A549 (cell line): Measurements from ENCODE around the gene MACF1.

Source experiments
- POLR2A ChIP-seq: IDR thresholded peaks from 2 replicates; pipeline ENCODE4 v1.6.1; 2012; ENCODE audit warnings: mild to moderate bottlenecking, low read length
- RAD21 ChIP-seq, 2 experiments: fragments of >200 bp in 1 of 2; sonication (Bioruptor Twin) in 1 of 2; formaldehyde crosslinking in 1 of 2; IDR thresholded peaks in 1 of 2; conservative IDR thresholded peaks in 1 of 2; 2 replicates in 1 of 2; 3 replicates in 1 of 2; pipeline ENCODE4 v1.6.1; 2012 to 2018; ENCODE audit warnings: inconsistent platforms in 1 of 2
- RNF2 ChIP-seq: fragments of 200-600 bp; sonication (generic); IDR thresholded peaks from 2 replicates; pipeline ENCODE4 v1.6.1; 2016; ENCODE audit warnings: low read depth, mild to moderate bottlenecking, antibody characterized with exemption, moderate library complexity, borderline replicate concordance
- SREBF2 ChIP-seq: fragments of 450-650 bp; IDR thresholded peaks from 2 replicates; pipeline ENCODE4 v1.6.1; 2014; ENCODE audit warnings: mild to moderate bottlenecking, moderate library complexity
- TF ChIP-seq, protein P1 (sequence below): fragments of >200 bp; sonication (Bioruptor Twin); formaldehyde crosslinking; IDR thresholded peaks from 3 replicates; pipeline ENCODE4 v1.5.1; 2016

- no peak for TF ChIP-seq POLR2A
- TF ChIP-seq RNF2 = no peak
- TF ChIP-seq, protein P1, sequence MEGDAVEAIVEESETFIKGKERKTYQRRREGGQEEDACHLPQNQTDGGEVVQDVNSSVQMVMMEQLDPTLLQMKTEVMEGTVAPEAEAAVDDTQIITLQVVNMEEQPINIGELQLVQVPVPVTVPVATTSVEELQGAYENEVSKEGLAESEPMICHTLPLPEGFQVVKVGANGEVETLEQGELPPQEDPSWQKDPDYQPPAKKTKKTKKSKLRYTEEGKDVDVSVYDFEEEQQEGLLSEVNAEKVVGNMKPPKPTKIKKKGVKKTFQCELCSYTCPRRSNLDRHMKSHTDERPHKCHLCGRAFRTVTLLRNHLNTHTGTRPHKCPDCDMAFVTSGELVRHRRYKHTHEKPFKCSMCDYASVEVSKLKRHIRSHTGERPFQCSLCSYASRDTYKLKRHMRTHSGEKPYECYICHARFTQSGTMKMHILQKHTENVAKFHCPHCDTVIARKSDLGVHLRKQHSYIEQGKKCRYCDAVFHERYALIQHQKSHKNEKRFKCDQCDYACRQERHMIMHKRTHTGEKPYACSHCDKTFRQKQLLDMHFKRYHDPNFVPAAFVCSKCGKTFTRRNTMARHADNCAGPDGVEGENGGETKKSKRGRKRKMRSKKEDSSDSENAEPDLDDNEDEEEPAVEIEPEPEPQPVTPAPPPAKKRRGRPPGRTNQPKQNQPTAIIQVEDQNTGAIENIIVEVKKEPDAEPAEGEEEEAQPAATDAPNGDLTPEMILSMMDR = no peak
- no peak for TF ChIP-seq RAD21 (conservative IDR thresholded peaks at IDR 0.05 in 1 of 2, IDR thresholded peaks at IDR 0.05 in 1 of 2)
- no peak for TF ChIP-seq SREBF2
Observed at GRCh38 chr1:39363267-39363666, 158.8 kb downstream of the MACF1 start.
